HepG2 (cell line): ENCODE results near the gene C15orf62. TPM values are rescaled to one million over a fixed set of nuclear protein-coding genes. Genes with fewer than 3 reads are reported as not detected.

Source experiments
- GATAD1 ChIP-seq: IDR thresholded peaks from 2 replicates; pipeline ENCODE4 v1.6.1; 2016; ENCODE audit warnings: missing genetic modification reagents, missing compliant biosample characterization
- GMEB1 ChIP-seq: sonication (generic); formaldehyde crosslinking; IDR thresholded peaks from 2 replicates; pipeline ENCODE4 v1.5.1; 2020; ENCODE audit warnings: missing genetic modification reagents, mild to moderate bottlenecking, borderline replicate concordance
- HMGXB3 ChIP-seq: sonication (generic); formaldehyde crosslinking; IDR thresholded peaks from 2 replicates; pipeline ENCODE4 v1.4.0; 2020; ENCODE audit warnings: missing genetic modification reagents, borderline replicate concordance
- KMT2B ChIP-seq: IDR thresholded peaks from 2 replicates; pipeline ENCODE4 v1.6.1; 2016; ENCODE audit warnings: missing genetic modification reagents, missing compliant biosample characterization
- MEIS1 ChIP-seq: sonication (generic); formaldehyde crosslinking; IDR thresholded peaks from 2 replicates; pipeline ENCODE4 v1.9.0; 2021; ENCODE audit warnings: mild to moderate bottlenecking, missing genetic modification reagents, moderate library complexity, borderline replicate concordance
- NBN ChIP-seq: fragments of 450-650 bp; conservative IDR thresholded peaks from 2 replicates; pipeline ENCODE4 v1.6.1; 2017
- NFE2L2 ChIP-seq: fragments of 150-350 bp; IDR thresholded peaks from 2 replicates; pipeline ENCODE4 v1.6.1; 2014; ENCODE audit warnings: low read length
- POLR2A ChIP-seq, 2 experiments: IDR thresholded peaks; 2 replicates each; pipeline ENCODE4 v1.6.1; 2011; ENCODE audit warnings: low read depth in 2 of 2, low read length in 2 of 2, mild to moderate bottlenecking in 1 of 2, moderate library complexity in 1 of 2; ENCODE audit not compliant: insufficient read depth in 1 of 2
- PRMT3 ChIP-seq: sonication (generic); formaldehyde crosslinking; IDR thresholded peaks from 2 replicates; pipeline ENCODE4 v1.8.1; 2022; ENCODE audit warnings: low read depth, mild to moderate bottlenecking, moderate library complexity, missing genetic modification reagents, borderline replicate concordance
- TEAD3 ChIP-seq: optimal IDR thresholded peaks from 2 replicates; pipeline ENCODE3; 2016; ENCODE audit warnings: borderline replicate concordance
- YEATS2 ChIP-seq: sonication (generic); formaldehyde crosslinking; IDR thresholded peaks from 2 replicates; pipeline ENCODE4 v1.4.0; 2020; ENCODE audit warnings: missing genetic modification reagents, borderline replicate concordance
- ZBTB38 ChIP-seq: sonication (generic); formaldehyde crosslinking; IDR thresholded peaks from 2 replicates; pipeline ENCODE4 v1.5.1; 2020; ENCODE audit warnings: mild to moderate bottlenecking, missing genetic modification reagents
- ZBTB49 ChIP-seq: sonication (generic); formaldehyde crosslinking; IDR thresholded peaks from 2 replicates; pipeline ENCODE4 v1.4.0; 2020; ENCODE audit warnings: missing genetic modification reagents, borderline replicate concordance
- ZFAT ChIP-seq: sonication (generic); formaldehyde crosslinking; conservative IDR thresholded peaks from 2 replicates; pipeline ENCODE4 v1.8.1; 2023; ENCODE audit warnings: missing genetic modification reagents, inconsistent platforms
- ZFP91 ChIP-seq: sonication (generic); formaldehyde crosslinking; IDR thresholded peaks from 2 replicates; pipeline ENCODE4 v1.9.0; 2022; ENCODE audit warnings: missing genetic modification reagents, mild to moderate bottlenecking, borderline replicate concordance
- ZFY ChIP-seq: sonication (generic); formaldehyde crosslinking; IDR thresholded peaks from 2 replicates; pipeline ENCODE4 v1.4.0; 2020; ENCODE audit warnings: missing genetic modification reagents
- ZNF670 ChIP-seq: sonication (generic); formaldehyde crosslinking; IDR thresholded peaks from 2 replicates; pipeline ENCODE4 v1.8.0; 2022; ENCODE audit warnings: mild to moderate bottlenecking, missing genetic modification reagents, borderline replicate concordance
- ZNF746 ChIP-seq: sonication (generic); formaldehyde crosslinking; IDR thresholded peaks from 2 replicates; pipeline ENCODE4 v1.8.0; 2022; ENCODE audit warnings: mild to moderate bottlenecking, missing genetic modification reagents
- ZSCAN30 ChIP-seq: sonication (generic); formaldehyde crosslinking; IDR thresholded peaks from 2 replicates; pipeline ENCODE4 v1.5.0; 2020; ENCODE audit warnings: mild to moderate bottlenecking, missing genetic modification reagents
- polyA plus RNA-seq, 8 experiments: library from polyadenylated mRNA; depleted of rRNA in 3 of 8; stranded (reverse) in 7 of 8; unstranded in 1 of 8; fragments of >200 nt; fragmentation: Illumina TruSeq in 4 of 8; extraction: Trizol in 4 of 8; gene quantifications; 2 replicates each; pipeline versions ENCODE4 v1.2.1 to v1.2.3, GENCODE V29; 2011 to 2016; ENCODE audit warnings: low read depth in 4 of 8, missing spikeins in 1 of 8, mixed read lengths in 1 of 8; ENCODE audit not compliant: insufficient read depth in 1 of 8
- total RNA-seq, 5 experiments: library from RNA; depleted of rRNA; stranded (reverse); fragments of >200 nt; fragmentation: Illumina TruSeq; extraction: Trizol; gene quantifications; 2 replicates each; pipeline ENCODE4 v1.2.3, GENCODE V29; 2016; ENCODE audit warnings: low read depth in 1 of 5

C15orf62 gene
- total and polyA plus RNA-seq, 2 of the 13 experiments (the other 11 are each of a cell fraction or from before 2014, with no cell fraction given) = 0.51 to 1.1 TPM

GRCh38 chr15:40763801-40764628 is 5.8 kb upstream of the C15orf62 start, which contains the start of gene GCHFR (continued):
- TF ChIP-seq ZNF746 (CRISPR knock-in tag) (no peak; the same call in none of the 2 replicates), GMEB1 (CRISPR knock-in tag) (peak; percentile 64; the same call in 1 of the 2 replicates), GATAD1 (peak; percentile 43; the same call in 1 of the 2 replicates), PRMT3 (CRISPR knock-in tag) (0 out of 2 replicates have a peak, but pooled peaks have one; percentile 51), TEAD3 (peak; percentile 24), NFE2L2 (no peak), KMT2B (peak; percentile 40; the same call in 1 of the 2 replicates), ZSCAN30 (CRISPR knock-in tag) (peak; percentile 73; the same call in 1 of the 2 replicates), ZFY (CRISPR knock-in tag) (peak; percentile 71), HMGXB3 (CRISPR knock-in tag) (0 out of 2 replicates have a peak, but pooled peaks have one; percentile 47), ZBTB49 (CRISPR knock-in tag) (peak; percentile 17; the same call in 1 of the 2 replicates), ZBTB38 (CRISPR knock-in tag) (peak; percentile 72), NBN (no peak), ZFAT (CRISPR knock-in tag) (0 out of 2 replicates have a peak, but pooled peaks have one; percentile 46), MEIS1 (CRISPR knock-in tag) (peak; percentile 85; the same call in 1 of the 2 replicates), ZFP91 (CRISPR knock-in tag) (peak; percentile 93), YEATS2 (CRISPR knock-in tag) (peak; percentile 70; the same call in 1 of the 2 replicates), POLR2A (IDR thresholded peaks at IDR 0.05; ENCODE audit: insufficient read depth in 1 of 2, low read depth in 2 of 2, low read length in 2 of 2) (peak; percentile 88 to 96), ZNF670 (CRISPR knock-in tag) (no peak; the same call in 1 of the 2 replicates)
